Esophagus muscularis mucosa (tissue), 3 donors: ENCODE measurements around the gene GPC6.

ENCODE experiments used
- CTCF ChIP-seq, 3 experiments: fragments of 200-600 bp in 2 of 3; fragments of 450-650 bp in 1 of 3; sonication (generic) in 2 of 3; IDR thresholded peaks; one replicate each; pipeline ENCODE4 v1.5.1; 2017 to 2019; ENCODE audit warnings: antibody characterized with exemption in 3 of 3, mild to moderate bottlenecking in 2 of 3, moderate library complexity in 1 of 3
- POLR2A ChIP-seq: fragments of 450-650 bp; IDR thresholded peaks from one replicate; pipeline ENCODE4 v1.6.1; 2017; ENCODE audit warnings: antibody characterized with exemption, moderate library complexity, mild to moderate bottlenecking, low read depth
- POLR2AphosphoS5 ChIP-seq, 2 donors: sonication (generic); formaldehyde crosslinking; IDR thresholded peaks; one replicate each; pipeline ENCODE4 v1.6.1; 2017; ENCODE audit warnings: antibody characterized with exemption in 2 of 2

- TF ChIP-seq CTCF (IDR thresholded peaks at IDR 0.05) (no peak), POLR2A (no peak), POLR2AphosphoS5 (IDR thresholded peaks at IDR 0.05) (no peak)
Measured at GRCh38 chr13:93814658-93815057, 588.1 kb downstream of the GPC6 start.
